HG03103 (cell line): ENCODE results near the gene MB21D2.
A peak's percentile ranks its signal among the peaks of the same experiment; 100 is the strongest.
"Not testable (repeated sequence)": the region's sequence is repeated elsewhere in the genome, so short reads cannot be mapped to it uniquely, and the experiment has no call there.

Experiments
- ATAC-seq: cut with Tn5 transposase; IDR thresholded peaks from one replicate; pipeline ENCODE4 v1.9.1; 2021; ENCODE audit warnings: low read depth; ENCODE audit not compliant: unreplicated experiment

Gene MB21D2

GRCh38 chr3:192863091-192863420 is 54.6 kb downstream of the MB21D2 start:
- ATAC-seq, result no peak

- no peak for ATAC-seq
Measured at GRCh38 chr3:192862408-192863090, 55.1 kb downstream of the MB21D2 start.

- no peak for ATAC-seq
Measured at GRCh38 chr3:192861972-192862371, 55.7 kb downstream of the MB21D2 start.

- no peak for ATAC-seq
Measured at GRCh38 chr3:192860454-192860853, 57.2 kb downstream of the MB21D2 start.

- ATAC-seq, result no peak
Measured at GRCh38 chr3:192858849-192859585, 58.6 kb downstream of the MB21D2 start.

GRCh38 chr3:192857260-192857661 is 60.4 kb downstream of the MB21D2 start:
- ATAC-seq, result no peak

- ATAC-seq, result no peak
Measured at GRCh38 chr3:192855434-192855833, 62.2 kb downstream of the MB21D2 start.

GRCh38 chr3:192851821-192852372 is 65.8 kb downstream of the MB21D2 start:
- no peak for ATAC-seq

- peak; percentile 55 for ATAC-seq
Measured at GRCh38 chr3:192850451-192850981, 67.1 kb downstream of the MB21D2 start.

GRCh38 chr3:192849821-192850220 is 67.8 kb downstream of the MB21D2 start:
- not testable (repeated sequence) for ATAC-seq

- ATAC-seq, result no peak
Measured at GRCh38 chr3:192848371-192849233, 69.1 kb downstream of the MB21D2 start.

- no peak for ATAC-seq
Measured at GRCh38 chr3:192847941-192848340, 69.7 kb downstream of the MB21D2 start.

GRCh38 chr3:192845526-192845855 is 72.2 kb downstream of the MB21D2 start:
- ATAC-seq, result no peak

- no peak for ATAC-seq
Measured at GRCh38 chr3:192844836-192845525, 72.7 kb downstream of the MB21D2 start.

- ATAC-seq, result no peak
Measured at GRCh38 chr3:192844486-192844765, 73.2 kb downstream of the MB21D2 start.

- ATAC-seq, result no peak
Measured at GRCh38 chr3:192843723-192844485, 73.8 kb downstream of the MB21D2 start.

GRCh38 chr3:192843119-192843518 is 74.5 kb downstream of the MB21D2 start:
- no peak for ATAC-seq

GRCh38 chr3:192842711-192843110 is 74.9 kb downstream of the MB21D2 start:
- ATAC-seq, result no peak

- no peak for ATAC-seq
Measured at GRCh38 chr3:192842138-192842537, 75.5 kb downstream of the MB21D2 start.

- ATAC-seq, result no peak
Measured at GRCh38 chr3:192841428-192841827, 76.2 kb downstream of the MB21D2 start.
